ENCODE data around the gene RPL36AL.

Gene RPL36AL

DNA sequence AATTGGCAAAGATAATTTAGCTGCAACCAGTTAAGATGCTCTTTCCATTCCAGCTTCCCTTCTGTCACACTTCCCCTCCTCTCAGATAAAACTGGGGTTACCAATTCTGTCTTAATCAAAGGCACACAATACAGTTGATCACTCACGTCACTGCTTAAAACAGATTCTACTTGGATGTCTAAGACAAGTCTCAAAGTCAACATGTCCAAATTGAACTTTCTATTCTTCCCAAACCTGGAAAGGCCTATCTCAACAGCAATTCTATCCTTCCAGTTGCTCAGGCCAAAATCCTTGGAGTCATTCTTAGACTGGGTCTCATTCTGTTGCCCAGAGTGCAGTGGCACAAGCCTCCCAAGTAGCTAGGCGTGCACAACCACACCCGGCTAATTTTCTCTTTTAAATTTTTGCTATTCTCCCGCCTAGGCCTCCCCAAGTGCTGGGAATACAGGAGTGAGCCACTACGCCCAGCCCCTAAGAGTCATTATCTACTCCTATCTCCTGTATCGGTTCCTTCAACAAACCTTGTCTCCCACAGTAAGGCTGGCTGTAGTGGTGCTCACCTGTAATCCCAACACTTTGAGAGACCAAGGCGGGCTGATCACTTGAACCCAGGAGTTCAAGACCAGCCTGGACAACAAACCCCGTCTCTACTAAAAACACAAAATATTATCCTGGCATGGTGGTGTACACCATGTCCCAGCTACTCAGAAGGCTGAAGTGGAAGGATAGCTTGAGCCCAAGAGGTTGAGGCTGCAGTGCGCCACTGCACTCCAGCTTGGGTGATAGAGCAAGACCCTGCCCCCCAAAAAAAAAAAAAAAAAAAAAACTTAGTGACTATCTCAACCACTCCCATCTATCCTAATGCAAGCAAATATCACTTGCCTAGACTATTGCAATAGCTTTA, 39.0 kb downstream of the RPL36AL start:
- TF ChIP-seq POLR2A (IDR thresholded peaks at IDR 0.05; ENCODE audit: low read depth, low read length), result no peak
- FAIRE-seq, result no peak
- DNase-seq (ENCODE audit: insufficient read length, low spot score), result no peak

DNA sequence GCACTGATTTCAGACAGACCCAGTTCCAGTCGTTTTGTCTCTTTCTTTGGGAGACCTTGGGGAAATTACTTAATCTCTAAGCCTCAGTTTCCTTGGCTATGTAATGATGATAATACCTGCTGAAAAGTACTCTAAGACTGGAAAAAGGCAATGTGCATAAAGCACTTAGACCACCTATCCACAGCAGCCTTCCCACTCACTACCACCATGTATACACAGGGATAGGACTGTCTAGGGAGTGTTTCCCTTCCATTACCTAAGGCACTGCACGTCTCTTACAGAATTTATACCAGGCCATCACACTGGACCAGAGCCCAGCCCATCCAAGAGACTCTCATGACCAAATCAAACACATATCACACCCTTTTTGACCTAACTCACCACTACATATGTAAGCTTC, 40.6 kb downstream of the RPL36AL start:
- no peak for DNase-seq (ENCODE audit: insufficient read length, low spot score)
- TF ChIP-seq POLR2A (IDR thresholded peaks at IDR 0.05; ENCODE audit: low read depth, low read length), result no peak
- FAIRE-seq, result no peak

DNA sequence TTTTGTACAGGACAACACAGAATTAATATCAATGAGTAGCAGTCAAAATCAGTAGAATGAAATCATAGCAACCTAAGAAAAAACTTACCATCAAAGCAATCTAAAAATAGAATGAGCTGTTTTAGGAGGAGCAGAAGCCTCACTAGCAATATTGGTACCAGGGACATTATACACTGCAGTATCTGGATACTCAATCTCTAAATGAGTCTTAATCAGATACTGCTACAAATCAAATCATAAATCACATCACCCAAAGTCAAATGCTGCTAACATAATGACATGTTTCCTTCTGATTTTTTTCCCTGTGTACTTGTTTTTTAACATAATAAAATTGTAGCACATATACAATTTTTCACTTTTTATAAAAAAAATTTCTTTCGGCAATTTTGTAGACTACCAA, 42.3 kb downstream of the RPL36AL start:
- FAIRE-seq, result no peak
- TF ChIP-seq POLR2A (IDR thresholded peaks at IDR 0.05; ENCODE audit: low read depth, low read length), result no peak
- no peak for DNase-seq (ENCODE audit: insufficient read length, low spot score)

DNA sequence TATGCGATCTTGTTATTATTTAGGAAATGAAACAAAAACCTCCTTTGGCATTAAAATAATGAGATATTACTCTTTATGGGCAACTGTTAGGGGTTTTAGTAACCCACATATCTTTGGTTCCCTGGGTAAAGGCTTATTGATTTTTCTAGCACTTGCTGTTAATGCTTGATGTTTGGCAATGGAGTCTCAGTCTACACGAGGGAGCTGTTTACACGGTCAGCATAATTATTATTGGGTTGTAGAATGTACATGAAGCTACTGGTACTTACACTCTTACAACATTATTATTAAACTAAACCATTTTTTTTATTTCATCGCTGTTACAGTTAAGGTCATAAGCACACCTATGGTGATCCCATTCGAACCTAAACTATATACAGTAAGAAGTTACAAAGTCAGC, 46.4 kb downstream of the RPL36AL start:
- no peak for TF ChIP-seq POLR2A (IDR thresholded peaks at IDR 0.05; ENCODE audit: low read depth, low read length)
- FAIRE-seq (no peak), DNase-seq (ENCODE audit: insufficient read length, low spot score) (no peak)

GRCh38 chr14:49569281-49569680, 51.1 kb downstream of the RPL36AL start:
- no peak for TF ChIP-seq POLR2A (IDR thresholded peaks at IDR 0.05; ENCODE audit: low read depth, low read length)
- FAIRE-seq (no peak), DNase-seq (ENCODE audit: insufficient read length, low spot score) (no peak)
